Peyer's patch (tissue), 4 donors: Measurements from ENCODE around the gene ATG4B. TPM values are rescaled to one million over a fixed set of nuclear protein-coding genes. Genes with fewer than 3 reads are reported as not detected.

ENCODE experiments used
- DNase-seq, 3 donors: peaks; one replicate each; pipeline ENCODE4 v3.0.0-alpha.2; 2017 to 2019
- H3K27ac ChIP-seq, 4 donors: fragments of 200-600 bp; sonication (generic); one replicate each; pipeline ENCODE4 v1.5.1; 2016 to 2019
- H3K27me3 ChIP-seq, 2 donors: fragments of 200-600 bp; sonication (generic); one replicate each; pipeline ENCODE4 v1.5.1; 2019
- H3K36me3 ChIP-seq, 3 donors: fragments of 200-600 bp; sonication (generic); one replicate each; pipeline ENCODE4 v1.5.1; 2016 to 2019
- H3K4me1 ChIP-seq, 4 donors: fragments of 200-600 bp; sonication (generic); one replicate each; pipeline ENCODE4 v1.5.1; 2016 to 2019
- H3K4me3 ChIP-seq, 4 donors: fragments of 200-600 bp; sonication (generic); 1 replicate in 3 of 4; 2 replicates in 1 of 4; pipeline ENCODE4 v1.5.1; 2016 to 2019; ENCODE audit warnings: mild to moderate bottlenecking in 1 of 4
- H3K9me3 ChIP-seq, 4 donors: fragments of 200-600 bp; sonication (generic); one replicate each; pipeline ENCODE4 v1.5.1; 2016 to 2019; ENCODE audit warnings: mild to moderate bottlenecking in 1 of 4
- POLR2A ChIP-seq, 2 donors: fragments of 450-650 bp; IDR thresholded peaks; one replicate each; pipeline ENCODE4 v1.5.1; 2017; ENCODE audit warnings: antibody characterized with exemption in 2 of 2, mild to moderate bottlenecking in 2 of 2, moderate library complexity in 2 of 2
- total RNA-seq, 4 donors: library from RNA; depleted of rRNA; stranded (reverse); fragments of >200 nt; gene quantifications; one replicate each; pipeline ENCODE4 v1.1.0, GENCODE V29; 2016
- TF ChIP-seq, protein P1 (sequence below), 6 experiments: fragments of 450-650 bp in 4 of 6; fragments of 200-600 bp in 2 of 6; sonication (generic) in 1 of 6; IDR thresholded peaks; one replicate each; pipeline ENCODE4 v1.5.1; 2017 to 2019; ENCODE audit warnings: antibody characterized with exemption in 6 of 6, mild to moderate bottlenecking in 3 of 6, moderate library complexity in 1 of 6

Gene ATG4B
- total RNA-seq, 4 donors from 2014 or later = 133 to 272 (median 259) TPM

DNA sequence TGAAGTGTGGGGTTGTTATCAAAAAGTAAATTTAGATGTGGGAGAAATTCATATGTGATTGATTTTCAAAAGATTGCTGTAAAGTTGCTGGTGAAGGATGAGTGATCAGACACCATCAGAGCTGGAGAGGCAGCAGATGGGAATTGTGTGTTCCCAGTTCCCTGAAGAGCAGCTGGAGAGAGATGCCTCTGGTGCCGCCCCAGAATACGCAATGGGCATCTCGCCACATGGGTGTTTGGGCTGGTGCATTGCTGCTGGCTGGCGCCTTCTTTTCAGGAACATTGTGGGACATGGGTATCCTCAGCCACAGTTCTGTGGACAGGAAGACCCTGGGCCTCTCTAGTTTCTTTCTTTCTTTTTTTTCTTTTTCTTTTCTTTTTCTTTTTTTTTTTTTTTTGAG is 11.9 kb downstream of the ATG4B start:
- H3K36me3 ChIP-seq = peaks cover 0 to 34% (median 0%) of the 10 kb centered on the region in 3 donors
- TF ChIP-seq POLR2A (IDR thresholded peaks at IDR 0.05) = no peak
- TF ChIP-seq, protein P1, sequence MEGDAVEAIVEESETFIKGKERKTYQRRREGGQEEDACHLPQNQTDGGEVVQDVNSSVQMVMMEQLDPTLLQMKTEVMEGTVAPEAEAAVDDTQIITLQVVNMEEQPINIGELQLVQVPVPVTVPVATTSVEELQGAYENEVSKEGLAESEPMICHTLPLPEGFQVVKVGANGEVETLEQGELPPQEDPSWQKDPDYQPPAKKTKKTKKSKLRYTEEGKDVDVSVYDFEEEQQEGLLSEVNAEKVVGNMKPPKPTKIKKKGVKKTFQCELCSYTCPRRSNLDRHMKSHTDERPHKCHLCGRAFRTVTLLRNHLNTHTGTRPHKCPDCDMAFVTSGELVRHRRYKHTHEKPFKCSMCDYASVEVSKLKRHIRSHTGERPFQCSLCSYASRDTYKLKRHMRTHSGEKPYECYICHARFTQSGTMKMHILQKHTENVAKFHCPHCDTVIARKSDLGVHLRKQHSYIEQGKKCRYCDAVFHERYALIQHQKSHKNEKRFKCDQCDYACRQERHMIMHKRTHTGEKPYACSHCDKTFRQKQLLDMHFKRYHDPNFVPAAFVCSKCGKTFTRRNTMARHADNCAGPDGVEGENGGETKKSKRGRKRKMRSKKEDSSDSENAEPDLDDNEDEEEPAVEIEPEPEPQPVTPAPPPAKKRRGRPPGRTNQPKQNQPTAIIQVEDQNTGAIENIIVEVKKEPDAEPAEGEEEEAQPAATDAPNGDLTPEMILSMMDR (IDR thresholded peaks at IDR 0.05) = no peak
- no peak overlapping the region for H3K4me3 ChIP-seq
- DNase-seq = no peak
- no peaks in the 10 kb centered on the region for H3K27me3 ChIP-seq
- no peaks in the 10 kb centered on the region for H3K4me1 ChIP-seq
- H3K27ac ChIP-seq = no peak overlapping the region
- no peaks in the 10 kb centered on the region for H3K9me3 ChIP-seq

DNA sequence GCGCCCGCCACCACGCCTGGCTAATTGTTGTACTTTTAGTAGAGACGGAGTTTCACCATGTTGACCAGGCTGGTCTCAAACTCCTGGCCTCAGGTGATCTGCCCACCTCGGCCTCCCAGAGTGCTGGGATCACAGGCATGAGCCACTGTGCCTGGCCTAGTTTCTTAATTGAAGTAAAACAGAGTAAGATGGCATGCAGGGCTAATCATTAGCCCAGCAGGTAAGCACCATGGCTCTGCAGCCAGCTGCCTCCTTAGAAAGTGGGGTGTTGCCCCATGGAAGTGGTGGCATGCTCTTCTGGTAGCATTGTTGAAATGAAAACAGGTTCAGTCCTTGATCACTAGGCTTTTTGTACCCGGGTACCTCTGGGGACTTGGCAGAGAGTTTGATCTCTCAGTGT is 12.4 kb downstream of the ATG4B start:
- H3K27ac ChIP-seq = no peak overlapping the region
- peaks cover 0 to 39% (median 0%) of the 10 kb centered on the region in 3 donors for H3K36me3 ChIP-seq

DNA sequence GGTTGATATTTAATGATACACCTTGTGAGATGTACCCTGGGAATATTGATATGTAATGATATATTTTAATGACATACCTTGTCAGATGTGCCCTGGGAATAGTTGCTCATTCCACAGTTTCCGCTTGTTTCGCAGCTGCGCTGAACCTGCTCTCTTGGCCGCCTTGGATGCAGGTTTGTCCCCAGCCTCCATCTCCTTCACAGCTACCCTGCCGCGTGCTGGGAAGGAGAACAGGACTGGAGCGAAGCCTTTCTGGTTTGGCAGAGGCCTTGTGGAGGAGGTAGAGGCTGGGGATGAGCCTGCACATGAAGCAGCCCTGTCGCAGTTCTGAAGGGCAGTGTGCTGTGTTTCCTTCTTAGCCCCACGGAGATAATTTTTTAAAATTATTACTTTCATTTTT is 14.6 kb downstream of the ATG4B start:
- Histone ChIP-seq H3K9me3 (no peaks in the 10 kb centered on the region), H3K27me3 (no peaks in the 10 kb centered on the region), H3K4me1 (no peaks in the 10 kb centered on the region), H3K4me3 (no peak overlapping the region), H3K36me3 (peaks cover 0 to 61% (median 0%) of the 10 kb centered on the region in 3 donors), H3K27ac (no peak overlapping the region)
- TF ChIP-seq, protein P1 (IDR thresholded peaks at IDR 0.05) = no peak
- no peak for TF ChIP-seq POLR2A (IDR thresholded peaks at IDR 0.05)
- no peak for DNase-seq

More for the DNA sequence above, 12.4 kb downstream of the ATG4B start:
- Histone ChIP-seq H3K4me1 (no peaks in the 10 kb centered on the region), H3K9me3 (no peaks in the 10 kb centered on the region), H3K27me3 (no peaks in the 10 kb centered on the region), H3K4me3 (no peak overlapping the region)
- no peak for DNase-seq
- TF ChIP-seq, protein P1 (IDR thresholded peaks at IDR 0.05) = no peak
- TF ChIP-seq POLR2A (IDR thresholded peaks at IDR 0.05) = no peak

DNA sequence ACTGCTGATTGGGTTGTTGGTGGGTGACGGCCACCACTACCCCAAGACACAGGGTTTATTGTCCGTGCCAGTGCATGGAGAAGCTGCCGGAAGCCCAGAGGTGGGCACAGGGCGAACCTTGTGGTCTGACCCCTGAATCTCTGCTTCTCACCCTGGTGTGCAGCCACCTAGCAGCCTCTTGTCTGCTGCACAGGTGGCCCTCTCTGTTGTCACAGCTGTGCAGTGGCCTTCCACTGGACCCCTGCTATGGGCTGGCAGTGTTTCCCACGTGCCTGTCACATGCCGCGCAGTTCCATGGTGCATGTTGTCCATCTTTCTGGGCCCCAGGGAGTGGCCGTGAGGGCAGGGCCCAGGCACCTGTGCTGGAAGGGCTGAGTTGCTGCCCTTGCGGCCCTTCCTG is 15.2 kb downstream of the ATG4B start:
- H3K4me1 ChIP-seq = no peaks in the 10 kb centered on the region
- TF ChIP-seq, protein P1 (IDR thresholded peaks at IDR 0.05) = no peak
- no peak for TF ChIP-seq POLR2A (IDR thresholded peaks at IDR 0.05)
- no peak for DNase-seq
- H3K9me3 ChIP-seq = no peaks in the 10 kb centered on the region
- peaks cover 0 to 67% (median 0%) of the 10 kb centered on the region in 3 donors for H3K36me3 ChIP-seq
- no peak overlapping the region for H3K4me3 ChIP-seq
- no peak overlapping the region for H3K27ac ChIP-seq
- H3K27me3 ChIP-seq = no peaks in the 10 kb centered on the region

DNA sequence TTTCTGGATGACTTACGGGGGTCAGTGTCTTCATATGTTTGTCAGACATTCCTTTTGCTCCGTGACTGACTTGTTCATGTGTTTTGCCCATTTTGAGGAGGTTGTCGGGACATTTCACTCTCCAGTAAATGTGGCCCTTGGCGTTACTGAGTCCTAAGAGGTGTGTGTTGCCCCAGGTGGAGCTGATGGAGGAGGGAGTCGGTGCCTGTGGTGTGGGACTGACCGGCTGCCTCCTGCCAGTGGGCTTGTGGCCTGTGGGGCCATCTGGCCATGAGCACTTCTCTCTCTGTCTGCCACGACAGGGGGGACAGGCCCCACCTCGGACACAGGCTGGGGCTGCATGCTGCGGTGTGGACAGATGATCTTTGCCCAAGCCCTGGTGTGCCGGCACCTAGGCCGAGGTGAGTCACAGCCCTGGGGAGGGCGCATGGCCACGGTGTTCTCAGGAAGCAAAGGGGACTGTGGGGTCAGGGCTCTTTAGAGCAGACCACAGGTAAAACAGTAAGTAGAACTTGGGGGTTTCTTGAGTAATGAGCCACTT is 15.8 kb downstream of the ATG4B start:
- Histone ChIP-seq H3K9me3 (no peaks in the 10 kb centered on the region), H3K4me3 (no peak overlapping the region), H3K27me3 (no peaks in the 10 kb centered on the region), H3K4me1 (no peaks in the 10 kb centered on the region), H3K36me3 (peaks cover 0 to 73% (median 0%) of the 10 kb centered on the region in 3 donors), H3K27ac (no peak overlapping the region)
- TF ChIP-seq, protein P1 (IDR thresholded peaks at IDR 0.05) = no peak
- TF ChIP-seq POLR2A (IDR thresholded peaks at IDR 0.05) = no peak
- no peak for DNase-seq

DNA sequence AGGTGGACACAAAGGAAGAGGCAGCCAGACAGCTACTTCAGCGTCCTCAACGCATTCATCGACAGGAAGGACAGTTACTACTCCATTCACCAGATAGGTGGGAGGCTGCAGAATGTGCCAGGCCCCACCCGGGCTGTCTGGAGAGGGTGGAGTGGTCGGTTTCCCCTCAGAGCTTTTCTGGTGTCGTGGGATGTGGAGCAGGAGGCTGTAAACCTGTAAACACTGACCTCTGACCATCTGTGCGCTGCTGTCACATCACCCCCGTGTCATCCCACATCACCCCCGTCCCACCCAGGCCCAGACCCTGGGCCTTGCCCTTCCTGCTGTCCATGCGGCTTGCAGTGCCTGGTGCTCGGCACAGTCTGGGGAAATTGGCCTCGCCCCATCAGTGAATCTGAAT is 17.1 kb downstream of the ATG4B start:
- H3K36me3 ChIP-seq = peaks cover 0 to 86% (median 0%) of the 10 kb centered on the region in 3 donors

More for the DNA sequence above, 17.1 kb downstream of the ATG4B start:
- Histone ChIP-seq H3K4me1 (no peaks in the 10 kb centered on the region), H3K4me3 (no peak overlapping the region), H3K27ac (no peak overlapping the region), H3K27me3 (no peaks in the 10 kb centered on the region), H3K9me3 (no peaks in the 10 kb centered on the region)
- no peak for DNase-seq
- TF ChIP-seq, protein P1 (IDR thresholded peaks at IDR 0.05) = no peak
- no peak for TF ChIP-seq POLR2A (IDR thresholded peaks at IDR 0.05)
